ENCODE results near the gene TRIM65.
A peak's percentile ranks its signal among the peaks of the same experiment; 100 is the strongest.
"Not testable (repeated sequence)": the region's sequence is repeated elsewhere in the genome, so short reads cannot be mapped to it uniquely, and the experiment has no call there.

The TRIM65 gene

GRCh38 chr17:75874323-75875181, 22.2 kb downstream of the TRIM65 start:
- no peak for DNase-seq

- DNase-seq: no peak
Measured at GRCh38 chr17:75873587-75874322, 23.0 kb downstream of the TRIM65 start.

- peak; percentile 78 for DNase-seq
Measured at GRCh38 chr17:75872434-75873351, 24.1 kb downstream of the TRIM65 start.

DNA sequence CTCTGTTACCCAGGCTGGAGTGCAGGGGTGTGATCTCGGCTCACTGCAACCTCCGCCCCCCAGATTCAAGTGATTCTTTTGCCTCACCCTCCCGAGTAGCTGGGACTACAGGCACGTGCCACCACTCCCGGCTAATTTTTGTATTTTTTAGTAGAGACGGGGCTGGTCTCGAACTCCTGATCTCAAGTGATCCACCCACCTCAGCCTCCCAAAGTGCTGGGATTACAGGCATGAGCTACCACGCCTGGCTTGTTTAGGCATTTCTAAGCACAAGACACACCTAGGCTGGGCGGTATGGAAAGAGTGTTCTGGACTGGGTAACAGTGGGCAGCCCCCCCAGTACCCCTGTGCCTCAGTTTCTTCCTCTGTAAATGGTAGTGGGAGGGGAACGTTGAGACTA, 26.5 kb downstream of the TRIM65 start:
- DNase-seq: not testable (repeated sequence)

DNA sequence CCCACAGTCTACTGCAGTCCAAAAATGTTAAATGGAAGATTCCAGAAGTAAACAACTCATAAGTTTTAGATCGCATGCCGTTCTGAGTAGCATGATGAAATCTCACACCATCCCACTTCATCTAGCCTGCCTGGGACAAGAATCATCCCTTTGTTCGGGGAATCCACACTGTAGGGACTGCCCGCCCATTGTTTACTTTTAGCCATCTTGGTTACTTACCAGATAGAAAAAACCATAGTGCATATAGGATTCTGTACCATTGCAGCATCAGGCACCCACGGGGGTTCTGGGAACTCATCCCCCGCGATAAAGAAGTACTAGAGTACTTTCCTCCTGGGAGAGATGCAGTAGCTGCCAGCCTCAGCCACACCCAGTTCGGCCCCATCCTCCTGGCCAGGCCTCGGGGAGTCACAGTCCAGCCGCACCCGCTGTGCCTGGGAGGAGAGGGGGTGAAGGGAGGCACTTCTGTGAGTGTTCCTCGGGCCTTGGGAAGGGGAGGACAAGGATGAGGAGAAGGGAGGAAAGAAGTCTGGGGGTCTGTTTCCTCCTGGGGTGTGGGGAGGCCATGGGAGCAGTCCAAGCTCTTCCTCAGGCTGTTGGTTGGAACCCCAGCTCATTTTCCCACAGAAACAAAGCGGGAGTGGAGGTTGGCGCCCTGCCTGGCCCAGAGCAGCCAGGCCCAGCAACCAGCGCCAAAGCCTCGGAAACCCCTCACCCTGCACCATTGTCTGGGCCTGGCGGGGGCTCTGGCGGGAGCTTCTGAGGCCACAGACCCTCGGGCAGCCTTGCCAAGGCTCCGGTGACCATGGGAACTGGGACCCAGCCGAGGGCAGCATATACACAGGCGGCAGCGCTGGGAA, 27.2 kb downstream of the TRIM65 start:
- DNase-seq: no peak

- DNase-seq: not testable (repeated sequence)
Measured at GRCh38 chr17:75868730-75869281, 27.9 kb downstream of the TRIM65 start.

- not testable (repeated sequence) for DNase-seq
Measured at GRCh38 chr17:75865404-75866188, 31.2 kb downstream of the TRIM65 start.

DNA sequence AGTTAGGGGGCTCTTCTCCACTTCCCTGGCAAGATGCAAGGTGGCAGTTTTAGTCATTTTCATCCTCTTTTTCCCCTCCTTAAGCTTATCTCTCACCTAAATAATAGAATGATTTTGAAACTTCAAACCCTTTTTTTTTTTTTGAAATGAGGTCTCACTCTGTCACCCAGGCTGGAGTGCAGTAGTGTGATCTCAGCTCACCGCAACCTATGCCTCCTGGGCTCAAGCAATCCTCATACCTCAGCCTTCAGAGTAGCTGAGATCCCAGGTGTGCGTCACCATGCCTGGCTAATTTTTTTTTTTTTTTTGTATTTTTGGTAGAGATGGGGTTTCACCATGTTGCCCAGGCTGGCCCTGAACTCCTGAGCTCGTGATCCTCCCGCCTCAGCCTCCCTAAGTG, 31.9 kb downstream of the TRIM65 start:
- peak; percentile 27 for DNase-seq

DNA sequence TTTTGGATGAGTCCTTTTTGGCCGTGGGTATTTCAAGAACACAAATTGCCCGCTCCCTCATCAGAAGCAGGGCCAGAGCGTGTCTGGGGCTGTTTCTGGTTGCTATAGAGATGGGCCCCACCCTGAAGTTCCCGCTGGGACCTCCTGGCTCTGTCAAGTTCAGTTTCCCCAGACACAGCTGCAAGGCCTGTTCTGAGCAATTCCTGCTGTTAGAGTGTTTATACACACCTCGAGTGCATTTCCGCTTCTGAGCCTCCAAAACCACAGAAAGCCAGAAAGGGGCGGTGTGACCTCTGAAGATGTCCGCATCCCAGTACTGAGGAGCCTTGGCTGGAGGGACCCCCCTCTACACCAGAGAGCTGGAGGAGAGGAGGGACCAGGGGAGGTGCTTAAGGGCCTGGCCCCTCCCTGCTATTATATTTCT, 32.3 kb downstream of the TRIM65 start:
- peak; percentile 65 for DNase-seq

- DNase-seq: no peak
Measured at GRCh38 chr17:75861927-75862317, 34.8 kb downstream of the TRIM65 start.

DNA sequence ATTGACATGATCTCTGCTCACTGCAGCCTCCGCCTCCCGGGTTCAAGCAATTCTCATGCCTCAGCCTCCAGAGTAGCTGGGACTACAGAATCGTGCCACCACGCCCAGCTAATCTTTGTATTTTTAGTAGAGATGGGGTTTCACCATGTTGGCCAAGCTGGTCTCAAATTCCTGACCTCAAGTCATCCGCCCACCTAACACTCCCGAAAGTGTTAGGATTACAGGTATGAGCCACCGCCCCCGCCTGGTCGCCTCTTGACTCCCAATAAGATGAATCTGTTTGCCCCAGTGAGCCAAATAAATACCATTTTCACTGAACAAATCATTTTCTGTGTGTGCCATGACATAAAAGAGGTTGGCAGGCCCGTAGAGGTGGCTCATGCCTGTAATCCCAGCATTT, 37.4 kb downstream of the TRIM65 start:
- not testable (repeated sequence) for DNase-seq

- DNase-seq: no peak
Measured at GRCh38 chr17:75856062-75856756, 40.5 kb downstream of the TRIM65 start.

DNA sequence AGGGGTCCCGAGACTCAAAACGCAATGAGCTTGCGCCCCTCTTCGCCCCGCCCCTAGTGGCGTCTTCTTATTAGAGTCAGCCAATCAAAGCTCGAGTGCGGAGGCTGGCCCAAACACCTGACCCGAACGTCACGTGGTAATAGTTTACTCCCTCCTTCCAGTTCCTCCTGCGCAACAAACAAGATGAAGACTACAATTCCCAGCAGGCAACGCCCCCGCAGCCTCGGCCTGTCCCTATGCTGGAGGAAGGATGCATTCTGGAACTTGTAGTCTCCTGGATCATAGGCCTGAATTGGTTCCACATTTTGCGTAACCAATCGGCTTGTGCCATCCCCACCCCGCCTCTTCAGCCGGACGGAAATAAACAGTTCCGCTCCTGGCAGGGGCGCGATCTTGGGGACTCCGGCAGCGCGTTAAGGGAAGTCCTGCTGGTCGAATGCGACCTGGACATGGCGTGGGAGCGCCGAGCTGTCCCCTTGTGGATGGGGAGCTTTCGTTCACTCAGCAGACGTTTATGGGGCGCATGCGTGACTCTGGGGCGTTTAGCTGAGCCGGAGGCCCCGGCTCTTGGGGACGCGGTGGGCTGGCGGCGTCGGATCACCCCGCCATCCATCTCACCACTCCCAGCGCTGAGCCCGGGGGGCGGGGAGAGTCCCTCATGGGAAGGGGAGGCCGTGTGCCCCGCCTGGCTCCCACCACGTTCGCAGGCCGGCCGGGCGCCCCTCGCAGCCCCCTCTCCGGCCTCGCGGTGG, 41.3 kb downstream of the TRIM65 start, which contains the start of gene WBP2:
Gene WBP2, minus strand, starts transcription at position 26 of the 752 bp plus-strand sequence. CDS start 38 bp downstream, outside the sequence.
- DNase-seq: peak; percentile 99

DNA sequence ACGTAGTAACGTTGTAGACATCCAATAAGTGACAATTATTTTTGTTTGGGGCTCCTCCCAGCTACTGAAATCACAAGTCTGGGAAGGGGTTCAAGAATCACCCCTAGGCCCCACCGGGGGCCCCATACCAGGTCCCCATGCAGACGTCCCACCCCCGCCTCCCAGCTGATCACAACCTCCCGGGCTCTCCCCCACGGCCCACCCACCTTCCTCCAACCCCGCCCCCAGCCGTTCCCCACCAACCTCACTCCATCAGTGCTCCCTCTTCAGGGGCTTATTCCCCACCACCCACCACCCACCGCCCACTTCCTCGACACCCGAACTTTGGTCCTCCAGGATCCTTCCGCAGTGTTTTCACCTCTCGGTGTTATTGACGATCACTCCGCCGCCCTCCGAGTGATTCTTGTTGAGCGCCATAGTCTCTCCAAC, 41.9 kb downstream of the TRIM65 start:
- no peak for DNase-seq

DNA sequence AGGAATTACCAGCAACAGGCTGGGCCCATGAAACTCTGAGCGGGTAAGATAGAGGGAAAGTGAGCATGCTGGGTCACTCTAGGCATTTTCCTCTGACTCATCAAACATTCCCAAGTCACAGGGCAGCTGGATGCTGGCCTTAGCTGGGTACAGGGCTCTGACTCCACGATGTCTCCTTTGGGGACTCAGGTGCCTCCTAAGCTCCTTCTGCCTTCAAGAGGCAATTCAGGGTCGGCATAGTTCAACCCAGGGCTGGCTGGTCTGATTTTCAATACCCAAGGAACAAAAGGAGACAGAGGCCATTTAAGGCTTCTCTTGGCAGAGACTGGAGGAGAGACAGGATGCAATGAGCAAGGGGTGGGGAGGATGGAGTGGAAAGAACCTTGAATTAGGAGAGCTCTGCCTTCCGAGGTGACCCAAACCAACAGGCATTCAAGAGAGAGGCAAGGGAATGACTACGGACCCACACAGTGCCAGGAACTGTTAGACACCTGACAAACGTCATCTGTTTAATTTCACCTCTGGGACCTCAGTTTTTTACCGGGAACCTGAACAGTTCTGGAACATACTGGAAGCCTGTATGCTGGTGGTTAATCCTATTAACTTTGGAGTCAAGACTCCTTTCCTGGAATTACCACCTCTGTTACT, 42.5 kb downstream of the TRIM65 start:
- DNase-seq: peak; percentile 14

GRCh38 chr17:75853433-75853832, 43.3 kb downstream of the TRIM65 start:
- DNase-seq: no peak

- DNase-seq: not testable (repeated sequence)
Measured at GRCh38 chr17:75851693-75851991, 45.1 kb downstream of the TRIM65 start.

DNA sequence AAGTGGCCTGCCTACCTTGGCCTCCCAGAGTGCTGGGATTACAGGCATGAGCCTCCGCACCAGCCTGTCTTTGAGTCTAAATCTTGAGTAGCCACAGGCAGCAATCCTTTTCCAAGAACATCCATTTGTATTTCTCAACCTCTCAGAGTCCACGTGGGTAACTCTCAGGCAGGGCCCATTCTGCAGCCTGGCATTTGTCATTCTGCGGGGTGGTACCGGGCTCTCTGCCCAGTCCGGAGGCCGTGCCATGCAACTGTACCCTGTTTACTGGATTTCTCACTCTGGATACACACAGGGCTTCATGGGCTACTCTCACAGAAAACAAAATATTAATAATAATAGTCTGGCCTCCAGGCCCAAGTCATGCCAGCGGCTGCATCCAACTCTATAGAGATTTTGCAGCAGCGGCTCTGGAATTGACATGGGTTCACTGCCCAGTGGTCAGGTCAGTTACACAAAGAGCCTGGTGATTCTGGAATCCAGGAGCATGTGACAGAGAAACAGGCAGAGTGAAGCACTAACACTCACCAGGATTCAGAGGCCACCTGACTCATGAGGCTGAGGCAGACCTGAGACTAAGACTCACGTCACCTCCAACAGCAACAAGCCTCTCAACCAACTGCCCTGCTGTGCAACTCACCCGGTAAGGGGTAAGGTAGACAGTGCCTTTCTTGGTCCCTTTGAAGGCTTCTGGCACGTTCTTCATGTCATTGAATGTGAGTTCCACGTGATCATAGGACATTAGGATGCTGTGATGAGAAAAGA, 45.6 kb downstream of the TRIM65 start:
- DNase-seq: no peak

All from CD4-positive, alpha-beta T cell treated with Interleukin-12 subunit alpha and Interleukin-12 subunit beta, for 1 hour (primary cell).